Measurements from ENCODE around the gene GGA3.

DNA sequence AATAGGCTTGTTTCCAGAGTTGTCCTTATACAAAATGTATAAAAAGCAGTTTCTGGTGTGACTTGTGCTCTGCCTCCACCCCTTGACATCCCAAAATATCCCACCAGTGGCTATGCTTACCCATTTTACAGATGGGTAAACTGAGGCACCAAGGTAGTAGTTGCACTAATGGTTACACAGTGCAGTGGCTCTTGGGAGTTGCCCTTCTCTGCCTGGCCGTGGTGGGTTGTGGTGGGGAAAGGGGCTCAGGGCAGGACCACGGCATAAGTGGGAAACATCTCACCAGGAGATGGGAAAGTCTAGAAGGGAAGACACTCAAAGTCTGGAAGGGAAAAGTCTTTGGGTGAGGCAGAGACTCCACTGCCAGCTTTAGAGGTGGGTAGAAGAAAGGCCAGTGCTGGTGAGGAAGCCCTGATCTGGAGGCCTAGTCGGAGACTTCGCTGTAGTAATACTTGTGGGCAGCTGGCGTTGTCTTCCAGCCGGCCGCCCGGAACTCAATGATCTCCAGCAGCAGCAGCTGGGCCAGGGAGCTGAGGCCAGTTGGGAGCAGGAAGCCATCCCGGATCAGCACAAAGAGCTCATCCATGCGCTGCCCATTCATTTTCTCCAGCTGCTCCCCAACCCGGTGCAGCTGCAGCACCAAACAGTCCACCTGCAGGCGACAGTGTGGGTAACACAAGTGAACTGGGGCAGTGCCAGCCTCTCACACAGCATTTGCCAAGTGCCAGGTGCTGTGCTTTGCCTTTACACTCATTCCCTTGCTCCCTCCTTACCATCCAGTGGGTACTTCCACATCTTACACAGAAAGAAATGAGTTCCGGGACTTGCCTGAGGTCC, 5.1 kb upstream of the GGA3 start:
- TF ChIP-seq, protein P1, sequence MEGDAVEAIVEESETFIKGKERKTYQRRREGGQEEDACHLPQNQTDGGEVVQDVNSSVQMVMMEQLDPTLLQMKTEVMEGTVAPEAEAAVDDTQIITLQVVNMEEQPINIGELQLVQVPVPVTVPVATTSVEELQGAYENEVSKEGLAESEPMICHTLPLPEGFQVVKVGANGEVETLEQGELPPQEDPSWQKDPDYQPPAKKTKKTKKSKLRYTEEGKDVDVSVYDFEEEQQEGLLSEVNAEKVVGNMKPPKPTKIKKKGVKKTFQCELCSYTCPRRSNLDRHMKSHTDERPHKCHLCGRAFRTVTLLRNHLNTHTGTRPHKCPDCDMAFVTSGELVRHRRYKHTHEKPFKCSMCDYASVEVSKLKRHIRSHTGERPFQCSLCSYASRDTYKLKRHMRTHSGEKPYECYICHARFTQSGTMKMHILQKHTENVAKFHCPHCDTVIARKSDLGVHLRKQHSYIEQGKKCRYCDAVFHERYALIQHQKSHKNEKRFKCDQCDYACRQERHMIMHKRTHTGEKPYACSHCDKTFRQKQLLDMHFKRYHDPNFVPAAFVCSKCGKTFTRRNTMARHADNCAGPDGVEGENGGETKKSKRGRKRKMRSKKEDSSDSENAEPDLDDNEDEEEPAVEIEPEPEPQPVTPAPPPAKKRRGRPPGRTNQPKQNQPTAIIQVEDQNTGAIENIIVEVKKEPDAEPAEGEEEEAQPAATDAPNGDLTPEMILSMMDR (conservative IDR thresholded peaks at IDR 0.05), result no peak
- no peak for TF ChIP-seq EZH2 (IDR thresholded peaks at IDR 0.05; ENCODE audit: low read depth)
